ES-I3 (cell line): ENCODE measurements around the gene CCDC6.
A peak's percentile ranks its signal among the peaks of the same experiment; 100 is the strongest.
"Not testable (repeated sequence)": the region's sequence is repeated elsewhere in the genome, so short reads cannot be mapped to it uniquely, and the experiment has no call there.

Source experiments
- H3K36me3 ChIP-seq: 2 replicates; pipeline ENCODE4 v1.6.1; 2013; ENCODE audit warnings: mild to moderate bottlenecking, low read length, control low read depth, moderate library complexity; ENCODE audit not compliant: insufficient read depth
- H3K4me1 ChIP-seq: 2 replicates; pipeline ENCODE4 v1.6.1; 2013; ENCODE audit warnings: mild to moderate bottlenecking, control low read depth, low read length; ENCODE audit not compliant: insufficient read depth
- H3K9ac ChIP-seq: 2 replicates; pipeline ENCODE4 v1.6.1; 2013; ENCODE audit warnings: low read depth, mild to moderate bottlenecking, low read length, moderate library complexity
- H3K9me3 ChIP-seq: 2 replicates; pipeline ENCODE4 v1.6.1; 2013; ENCODE audit warnings: mild to moderate bottlenecking, low read length, moderate library complexity; ENCODE audit not compliant: control insufficient read depth, insufficient read depth

Gene CCDC6

GRCh38 chr10:59906417-59907202 is at the start of gene CCDC6:
CCDC6 (minus strand) TSS chr10:59906556; CDS start chr10:59906424, 132 bp downstream.
- no peaks in the 10 kb centered on the region for H3K36me3 ChIP-seq
- no peaks in the 10 kb centered on the region for H3K9me3 ChIP-seq
- peak within 1 kb of the TSS; percentile 78 for H3K9ac ChIP-seq
- peaks cover 8% of the 10 kb centered on the region; the same call in 1 of the 2 replicates for H3K4me1 ChIP-seq

GRCh38 chr10:59954296-59954695 is 47.9 kb upstream of the CCDC6 start:
- Histone ChIP-seq H3K9me3 (no peaks in the 10 kb centered on the region), H3K36me3 (no peaks in the 10 kb centered on the region), H3K9ac (no peak overlapping the region), H3K4me1 (no peaks in the 10 kb centered on the region)

GRCh38 chr10:59953711-59954110 is 47.4 kb upstream of the CCDC6 start:
- H3K9ac ChIP-seq, H3K4me1 ChIP-seq, H3K36me3 ChIP-seq, H3K9me3 ChIP-seq: not testable (repeated sequence)

- Histone ChIP-seq H3K4me1 (peaks cover 18% of the 10 kb centered on the region), H3K9me3 (no peaks in the 10 kb centered on the region), H3K9ac (no peak overlapping the region), H3K36me3 (no peaks in the 10 kb centered on the region)
These were observed 43.7 kb upstream of the CCDC6 start for GRCh38 chr10:59950105-59950504.

GRCh38 chr10:59949608-59950007 is 43.3 kb upstream of the CCDC6 start:
- H3K9me3 ChIP-seq, result no peaks in the 10 kb centered on the region
- H3K9ac ChIP-seq, result no peak overlapping the region
- peaks cover 19% of the 10 kb centered on the region for H3K4me1 ChIP-seq
- H3K36me3 ChIP-seq, result no peaks in the 10 kb centered on the region

GRCh38 chr10:59945991-59946390 is 39.6 kb upstream of the CCDC6 start:
- H3K36me3 ChIP-seq, result no peaks in the 10 kb centered on the region

GRCh38 chr10:59945590-59945989 is 39.2 kb upstream of the CCDC6 start:
- H3K4me1 ChIP-seq, result peaks cover 19% of the 10 kb centered on the region
- H3K36me3 ChIP-seq, result no peaks in the 10 kb centered on the region
- H3K9me3 ChIP-seq, result no peaks in the 10 kb centered on the region
- no peak overlapping the region for H3K9ac ChIP-seq

More at GRCh38 chr10:59945991-59946390, 39.6 kb upstream of the CCDC6 start:
- Histone ChIP-seq H3K9me3 (no peaks in the 10 kb centered on the region), H3K9ac (no peak overlapping the region), H3K4me1 (peaks cover 19% of the 10 kb centered on the region)

- peaks cover 19% of the 10 kb centered on the region for H3K4me1 ChIP-seq
- H3K9ac ChIP-seq, result no peak overlapping the region
These were observed 38.1 kb upstream of the CCDC6 start for GRCh38 chr10:59944339-59944935.

GRCh38 chr10:59942556-59942955 is 36.2 kb upstream of the CCDC6 start:
- Histone ChIP-seq H3K4me1 (peaks cover 23% of the 10 kb centered on the region), H3K9ac (no peak overlapping the region), H3K36me3 (no peaks in the 10 kb centered on the region), H3K9me3 (no peaks in the 10 kb centered on the region)

More at GRCh38 chr10:59944339-59944935, 38.1 kb upstream of the CCDC6 start:
- H3K36me3 ChIP-seq, result no peaks in the 10 kb centered on the region
- H3K9me3 ChIP-seq, result no peaks in the 10 kb centered on the region

- Histone ChIP-seq H3K9ac (no peak overlapping the region), H3K4me1 (0 out of 2 replicates have a peak, but pooled peaks cover 3% of the 10 kb centered on the region), H3K36me3 (no peaks in the 10 kb centered on the region), H3K9me3 (no peaks in the 10 kb centered on the region)
These were observed 31.4 kb upstream of the CCDC6 start for GRCh38 chr10:59937720-59938119.

GRCh38 chr10:59934701-59935100 is 28.3 kb upstream of the CCDC6 start:
- no peaks in the 10 kb centered on the region for H3K9me3 ChIP-seq
- H3K4me1 ChIP-seq, result 0 out of 2 replicates have a peak, but pooled peaks cover 3% of the 10 kb centered on the region
- H3K9ac ChIP-seq, result no peak overlapping the region
- H3K36me3 ChIP-seq, result no peaks in the 10 kb centered on the region

- not testable (repeated sequence) for H3K4me1 ChIP-seq, H3K9me3 ChIP-seq, H3K9ac ChIP-seq, H3K36me3 ChIP-seq
These were observed 24.6 kb upstream of the CCDC6 start for GRCh38 chr10:59930788-59931521.

GRCh38 chr10:59926086-59926485 is 19.7 kb upstream of the CCDC6 start:
- H3K9me3 ChIP-seq, result no peaks in the 10 kb centered on the region; the same call in 1 of the 2 replicates
- no peaks in the 10 kb centered on the region for H3K36me3 ChIP-seq
- no peak overlapping the region for H3K9ac ChIP-seq
- H3K4me1 ChIP-seq, result no peaks in the 10 kb centered on the region

- no peaks in the 10 kb centered on the region for H3K36me3 ChIP-seq
- no peak overlapping the region for H3K9ac ChIP-seq
- H3K9me3 ChIP-seq, result no peaks in the 10 kb centered on the region; the same call in 1 of the 2 replicates
- no peaks in the 10 kb centered on the region for H3K4me1 ChIP-seq
These were observed 16.6 kb upstream of the CCDC6 start for GRCh38 chr10:59922907-59923306.
